ENCODE data around the gene ERO1A.
A peak's percentile ranks its signal among the peaks of the same experiment; 100 is the strongest.

The ERO1A gene

GRCh38 chr14:52693532-52693931 lies 1.8 kb downstream of the ERO1A start:
- Histone ChIP-seq H3K9me3 (replicated peaks; ENCODE audit: low read length) (no peaks in the 10 kb centered on the region), H3K9ac (ENCODE audit: low read depth, low read length) (no peak overlapping the region), H3K4me3 (ENCODE audit: low read length) (no peak overlapping the region), H3K4me2 (ENCODE audit: low read length) (peak overlapping the region; percentile 79), H3K27me3 (ENCODE audit: control insufficient read depth, insufficient read depth, low read length) (no peaks in the 10 kb centered on the region), H3K4me1 (ENCODE audit: control insufficient read depth, insufficient read depth, low read length) (peaks cover 10% of the 10 kb centered on the region), H3K36me3 (ENCODE audit: insufficient read depth, low read length) (no peaks in the 10 kb centered on the region)

- peaks cover 10% of the 10 kb centered on the region for H3K4me1 ChIP-seq (ENCODE audit: control insufficient read depth, insufficient read depth, low read length)
- H3K36me3 ChIP-seq (ENCODE audit: insufficient read depth, low read length): no peaks in the 10 kb centered on the region
- H3K9ac ChIP-seq (ENCODE audit: low read depth, low read length): no peak overlapping the region
- H3K9me3 ChIP-seq (replicated peaks; ENCODE audit: low read length): no peaks in the 10 kb centered on the region
- H3K4me2 ChIP-seq (ENCODE audit: low read length): no peak overlapping the region
- H3K27me3 ChIP-seq (ENCODE audit: control insufficient read depth, insufficient read depth, low read length): no peaks in the 10 kb centered on the region
- H3K4me3 ChIP-seq (ENCODE audit: low read length): no peak overlapping the region
Measured at GRCh38 chr14:52693036-52693435, 2.3 kb downstream of the ERO1A start.

- Histone ChIP-seq H3K4me1 (ENCODE audit: control insufficient read depth, insufficient read depth, low read length) (peaks cover 10% of the 10 kb centered on the region), H3K36me3 (ENCODE audit: insufficient read depth, low read length) (no peaks in the 10 kb centered on the region), H3K9ac (ENCODE audit: low read depth, low read length) (no peak overlapping the region), H3K27me3 (ENCODE audit: control insufficient read depth, insufficient read depth, low read length) (no peaks in the 10 kb centered on the region), H3K4me2 (ENCODE audit: low read length) (no peak overlapping the region), H3K4me3 (ENCODE audit: low read length) (no peak overlapping the region), H3K9me3 (replicated peaks; ENCODE audit: low read length) (no peaks in the 10 kb centered on the region)
Measured at GRCh38 chr14:52692248-52692962, 3.0 kb downstream of the ERO1A start.

- Histone ChIP-seq H3K9ac (ENCODE audit: low read depth, low read length) (no peak overlapping the region), H3K4me2 (ENCODE audit: low read length) (no peak overlapping the region), H3K4me3 (ENCODE audit: low read length) (no peak overlapping the region), H3K36me3 (ENCODE audit: insufficient read depth, low read length) (no peaks in the 10 kb centered on the region), H3K9me3 (replicated peaks; ENCODE audit: low read length) (no peaks in the 10 kb centered on the region), H3K4me1 (ENCODE audit: control insufficient read depth, insufficient read depth, low read length) (peaks cover 9% of the 10 kb centered on the region), H3K27me3 (ENCODE audit: control insufficient read depth, insufficient read depth, low read length) (no peaks in the 10 kb centered on the region)
Measured at GRCh38 chr14:52690983-52691760, 4.2 kb downstream of the ERO1A start.

- no peak overlapping the region for H3K4me3 ChIP-seq (ENCODE audit: low read length)
- H3K27me3 ChIP-seq (ENCODE audit: control insufficient read depth, insufficient read depth, low read length): no peaks in the 10 kb centered on the region
- H3K9ac ChIP-seq (ENCODE audit: low read depth, low read length): no peak overlapping the region
- H3K4me1 ChIP-seq (ENCODE audit: control insufficient read depth, insufficient read depth, low read length): no peaks in the 10 kb centered on the region
- no peaks in the 10 kb centered on the region for H3K9me3 ChIP-seq (replicated peaks; ENCODE audit: low read length)
- H3K36me3 ChIP-seq (ENCODE audit: insufficient read depth, low read length): no peaks in the 10 kb centered on the region
- H3K4me2 ChIP-seq (ENCODE audit: low read length): no peak overlapping the region
Measured at GRCh38 chr14:52686176-52686575, 9.2 kb downstream of the ERO1A start.

- no peaks in the 10 kb centered on the region for H3K27me3 ChIP-seq (ENCODE audit: control insufficient read depth, insufficient read depth, low read length)
- H3K9ac ChIP-seq (ENCODE audit: low read depth, low read length): no peak overlapping the region
- no peak overlapping the region for H3K4me3 ChIP-seq (ENCODE audit: low read length)
- H3K4me2 ChIP-seq (ENCODE audit: low read length): no peak overlapping the region
- H3K4me1 ChIP-seq (ENCODE audit: control insufficient read depth, insufficient read depth, low read length): no peaks in the 10 kb centered on the region
- peaks cover 5% of the 10 kb centered on the region for H3K36me3 ChIP-seq (ENCODE audit: insufficient read depth, low read length)
- H3K9me3 ChIP-seq (replicated peaks; ENCODE audit: low read length): no peaks in the 10 kb centered on the region
Measured at GRCh38 chr14:52683985-52684520, 11.3 kb downstream of the ERO1A start.

GRCh38 chr14:52678591-52678990 lies 16.8 kb downstream of the ERO1A start:
- Histone ChIP-seq H3K9ac (ENCODE audit: low read depth, low read length) (no peak overlapping the region), H3K4me3 (ENCODE audit: low read length) (no peak overlapping the region), H3K9me3 (replicated peaks; ENCODE audit: low read length) (no peaks in the 10 kb centered on the region), H3K4me2 (ENCODE audit: low read length) (no peak overlapping the region), H3K27me3 (ENCODE audit: control insufficient read depth, insufficient read depth, low read length) (no peaks in the 10 kb centered on the region), H3K36me3 (ENCODE audit: insufficient read depth, low read length) (peaks cover 31% of the 10 kb centered on the region), H3K4me1 (ENCODE audit: control insufficient read depth, insufficient read depth, low read length) (no peaks in the 10 kb centered on the region)

- Histone ChIP-seq H3K36me3 (ENCODE audit: insufficient read depth, low read length) (peaks cover 21% of the 10 kb centered on the region), H3K9ac (ENCODE audit: low read depth, low read length) (no peak overlapping the region), H3K4me3 (ENCODE audit: low read length) (no peak overlapping the region), H3K4me2 (ENCODE audit: low read length) (no peak overlapping the region), H3K9me3 (replicated peaks; ENCODE audit: low read length) (no peaks in the 10 kb centered on the region), H3K27me3 (ENCODE audit: control insufficient read depth, insufficient read depth, low read length) (no peaks in the 10 kb centered on the region), H3K4me1 (ENCODE audit: control insufficient read depth, insufficient read depth, low read length) (no peaks in the 10 kb centered on the region)
Measured at GRCh38 chr14:52663850-52664249, 31.5 kb downstream of the ERO1A start.

- H3K27me3 ChIP-seq (ENCODE audit: control insufficient read depth, insufficient read depth, low read length): no peaks in the 10 kb centered on the region
- no peak overlapping the region for H3K4me2 ChIP-seq (ENCODE audit: low read length)
- H3K4me1 ChIP-seq (ENCODE audit: control insufficient read depth, insufficient read depth, low read length): no peaks in the 10 kb centered on the region
- H3K36me3 ChIP-seq (ENCODE audit: insufficient read depth, low read length): peaks cover 23% of the 10 kb centered on the region
- no peak overlapping the region for H3K9ac ChIP-seq (ENCODE audit: low read depth, low read length)
- no peak overlapping the region for H3K4me3 ChIP-seq (ENCODE audit: low read length)
- H3K9me3 ChIP-seq (replicated peaks; ENCODE audit: low read length): no peaks in the 10 kb centered on the region
Measured at GRCh38 chr14:52661314-52661713, 34.0 kb downstream of the ERO1A start.

- Histone ChIP-seq H3K9ac (ENCODE audit: low read depth, low read length) (no peak overlapping the region), H3K4me2 (ENCODE audit: low read length) (no peak overlapping the region), H3K36me3 (ENCODE audit: insufficient read depth, low read length) (peaks cover 18% of the 10 kb centered on the region), H3K4me3 (ENCODE audit: low read length) (no peak overlapping the region), H3K4me1 (ENCODE audit: control insufficient read depth, insufficient read depth, low read length) (no peaks in the 10 kb centered on the region), H3K9me3 (replicated peaks; ENCODE audit: low read length) (no peaks in the 10 kb centered on the region), H3K27me3 (ENCODE audit: control insufficient read depth, insufficient read depth, low read length) (no peaks in the 10 kb centered on the region)
Measured at GRCh38 chr14:52660832-52661231, 34.5 kb downstream of the ERO1A start.

GRCh38 chr14:52660325-52660724 lies 35.0 kb downstream of the ERO1A start:
- Histone ChIP-seq H3K4me1 (ENCODE audit: control insufficient read depth, insufficient read depth, low read length) (no peaks in the 10 kb centered on the region), H3K9me3 (replicated peaks; ENCODE audit: low read length) (no peaks in the 10 kb centered on the region), H3K4me3 (ENCODE audit: low read length) (no peak overlapping the region), H3K27me3 (ENCODE audit: control insufficient read depth, insufficient read depth, low read length) (no peaks in the 10 kb centered on the region), H3K4me2 (ENCODE audit: low read length) (no peak overlapping the region), H3K9ac (ENCODE audit: low read depth, low read length) (no peak overlapping the region), H3K36me3 (ENCODE audit: insufficient read depth, low read length) (peaks cover 15% of the 10 kb centered on the region)

All from skeletal muscle satellite cell (primary cell).